ENCODE measurements around the gene U2AF2.

The U2AF2 gene

DNA sequence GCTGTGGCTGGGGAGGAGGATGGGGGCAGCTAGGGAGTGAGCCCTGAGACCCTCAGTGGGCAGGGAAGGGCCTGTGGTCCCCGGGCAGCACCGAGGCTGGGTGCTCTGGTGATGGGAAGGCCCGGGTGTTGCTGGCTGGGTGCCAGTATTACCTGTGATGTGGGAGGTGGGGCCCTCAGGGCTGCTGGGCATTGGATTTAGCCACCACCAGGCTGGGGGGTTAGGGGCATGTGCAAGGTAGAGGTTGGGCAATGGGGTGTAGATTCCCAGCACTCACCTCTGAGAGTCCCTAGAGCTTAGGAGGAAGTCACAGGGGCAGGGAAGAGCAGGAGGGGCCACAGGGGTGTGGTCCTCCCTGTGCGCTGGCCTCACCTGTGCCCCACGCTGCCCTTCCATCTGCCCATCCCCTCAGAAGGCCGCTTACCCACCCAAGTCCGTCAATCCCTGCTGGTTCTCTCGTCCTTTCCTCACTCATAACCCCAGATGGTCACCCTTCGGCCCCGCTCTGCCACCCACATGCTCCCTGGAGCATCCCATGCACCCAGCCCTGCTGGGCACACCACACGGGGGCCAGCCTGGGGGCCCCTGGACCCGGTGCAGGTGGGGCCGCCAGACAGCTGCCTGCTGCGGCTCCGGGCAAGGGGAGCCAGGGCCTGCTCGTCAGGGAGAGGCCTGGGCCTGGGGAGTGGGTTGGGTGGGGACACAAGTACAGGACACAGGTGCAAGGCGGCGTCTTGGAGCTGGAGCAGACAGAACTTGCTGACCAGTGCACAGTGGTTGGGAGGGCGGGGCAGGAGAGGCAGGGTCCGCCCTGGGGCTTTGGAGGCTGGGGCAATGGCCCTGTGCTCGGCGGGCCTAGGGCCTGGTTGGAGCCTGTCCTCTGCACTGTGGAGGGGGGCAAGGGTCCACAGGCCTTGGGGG is 32.7 kb downstream of the U2AF2 start:
- no peak for DNase-seq (ENCODE audit: extremely low read depth in 1 of 2, low read depth in 1 of 2)

DNA sequence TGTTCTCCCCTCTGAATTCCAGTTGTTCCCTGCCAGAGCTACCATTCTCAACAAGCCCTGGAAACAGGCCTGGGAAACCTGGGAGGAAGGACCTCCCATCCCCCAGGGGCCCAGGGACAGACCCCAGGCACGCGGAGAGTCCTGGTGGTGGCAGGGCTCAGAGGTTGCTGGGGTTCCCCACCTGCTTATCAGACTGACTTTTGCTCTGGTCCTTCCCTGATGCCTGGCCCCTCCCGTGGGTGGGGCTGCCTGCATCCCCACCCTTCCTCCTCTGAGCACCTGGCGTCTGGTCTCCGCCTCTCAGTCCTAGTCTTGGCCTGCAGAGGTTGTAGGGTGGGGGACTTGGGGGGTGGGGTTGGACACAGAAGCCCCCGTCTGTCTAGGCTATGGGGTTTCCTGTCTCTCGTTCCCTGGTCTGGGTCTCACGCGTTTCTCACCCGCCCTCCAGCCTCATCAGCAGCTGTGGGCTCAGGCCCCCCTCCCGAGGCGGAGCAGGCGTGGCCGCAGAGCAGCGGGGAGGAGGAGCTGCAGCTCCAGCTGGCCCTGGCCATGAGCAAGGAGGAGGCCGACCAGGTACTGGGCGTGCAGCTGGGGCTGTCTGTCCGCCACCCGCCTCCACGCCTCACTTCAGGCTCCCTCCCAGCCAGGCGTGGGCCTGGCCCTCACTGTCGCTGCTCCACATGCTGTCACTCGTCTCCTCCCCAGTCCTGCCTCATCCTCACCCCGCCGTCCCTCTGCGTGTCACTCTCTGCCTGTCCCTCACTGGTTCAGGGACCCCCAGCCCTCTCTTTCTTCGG is 33.8 kb downstream of the U2AF2 start:
- DNase-seq (ENCODE audit: extremely low read depth in 1 of 2, low read depth in 1 of 2), result no peak

DNA sequence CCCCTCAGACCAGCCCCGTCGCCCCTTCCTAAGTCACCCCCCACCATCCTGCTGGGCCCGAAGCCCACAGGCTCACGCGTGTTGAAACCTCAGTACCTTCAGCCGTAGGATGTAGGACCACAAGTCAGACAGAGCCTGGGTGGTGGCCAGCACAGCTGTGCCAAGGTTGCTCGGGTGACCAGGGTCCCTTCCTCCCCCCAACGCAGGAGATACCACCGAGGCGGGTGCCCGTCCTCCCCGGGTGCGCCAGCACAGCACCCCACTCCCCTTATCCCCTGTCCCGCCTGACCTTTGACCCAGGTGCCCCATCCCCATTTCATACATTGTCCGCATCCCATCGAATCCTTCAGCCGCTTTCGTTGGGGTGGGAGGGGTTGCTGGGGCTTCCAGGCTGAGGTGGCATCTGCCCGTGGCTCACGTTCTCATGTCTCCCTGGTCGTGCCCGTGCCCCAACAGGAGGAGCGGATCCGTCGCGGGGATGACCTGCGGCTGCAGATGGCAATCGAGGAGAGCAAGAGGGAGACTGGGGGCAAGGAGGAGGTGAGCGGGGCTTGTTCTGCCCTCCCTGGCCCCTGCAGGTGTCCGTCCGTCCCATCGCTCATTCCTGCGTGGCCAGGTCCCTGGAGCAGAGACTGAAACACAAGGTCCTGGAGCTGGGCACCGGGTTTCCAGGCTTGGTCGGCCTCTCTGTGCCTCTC is 34.7 kb downstream of the U2AF2 start:
- no peak for DNase-seq (ENCODE audit: extremely low read depth in 1 of 2, low read depth in 1 of 2)

DNA sequence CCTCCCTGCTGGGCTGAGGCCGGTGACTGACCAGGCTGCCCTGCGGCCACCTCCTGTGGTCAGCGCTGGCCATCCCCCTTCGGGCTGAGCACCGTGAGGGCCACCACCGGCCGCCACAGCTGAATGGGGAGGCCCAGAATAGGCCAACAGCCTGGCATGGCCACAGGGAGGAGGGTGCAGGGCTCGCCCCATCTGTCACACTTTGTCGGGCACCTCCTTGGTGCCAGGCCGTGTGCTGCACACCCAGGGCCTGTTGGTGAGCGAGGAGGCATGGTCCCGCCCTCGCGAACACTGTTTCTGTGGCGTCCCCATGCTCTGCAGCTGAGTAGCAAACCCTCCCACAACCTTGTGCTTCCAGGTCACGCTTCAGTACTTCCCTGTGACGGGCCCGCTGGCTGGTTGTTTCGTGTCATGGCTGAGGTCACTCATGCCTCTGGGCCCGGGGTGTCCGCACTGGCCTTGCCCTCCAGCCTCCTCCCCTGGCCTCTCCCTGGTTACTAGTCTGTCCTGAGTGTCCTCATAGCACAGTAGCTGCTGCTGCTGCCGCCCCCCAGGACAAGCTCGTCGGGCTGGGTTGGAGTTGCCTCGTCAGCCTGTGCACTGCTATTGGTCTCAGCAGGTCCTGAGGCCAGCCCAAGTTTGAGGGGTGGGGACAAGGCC is 35.4 kb downstream of the U2AF2 start:
- DNase-seq (ENCODE audit: extremely low read depth in 1 of 2, low read depth in 1 of 2), result no peak

DNA sequence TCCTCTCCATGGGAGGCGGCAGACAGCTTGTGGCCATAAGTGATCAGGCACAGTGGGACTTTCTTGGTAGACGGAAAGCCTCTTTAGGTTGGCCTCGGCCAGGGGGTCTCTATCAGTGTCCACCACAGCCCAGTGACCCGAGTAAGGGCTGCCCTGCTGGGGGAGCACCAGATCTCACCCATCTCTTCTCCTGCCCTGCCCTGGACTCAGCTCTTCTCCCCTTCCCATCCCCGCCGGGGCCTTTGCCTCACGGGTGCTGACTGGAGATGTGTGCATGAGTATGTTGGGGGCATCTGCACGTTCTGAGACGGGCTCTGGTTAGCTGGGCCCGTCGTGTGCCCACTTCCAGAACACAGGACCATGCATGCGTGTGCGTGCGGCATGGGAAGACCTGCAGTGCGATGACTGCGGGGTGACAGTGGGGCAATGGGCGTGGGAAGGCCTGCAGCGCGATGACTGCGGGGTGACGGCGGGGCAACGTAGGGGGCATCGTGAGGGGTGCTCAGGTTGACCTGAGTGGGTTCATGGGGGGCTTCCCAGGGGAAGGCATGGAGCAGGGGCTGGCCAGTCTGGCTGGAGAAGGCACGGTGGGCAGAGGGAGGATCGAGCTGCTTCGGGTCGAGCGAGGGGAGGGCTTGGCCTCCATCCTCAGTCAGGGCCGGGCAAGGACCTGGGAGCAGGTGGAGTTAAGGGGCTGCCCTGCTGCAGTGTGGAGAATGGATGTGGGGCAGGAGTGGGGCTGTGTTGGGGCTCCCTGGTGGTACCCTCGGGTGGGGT is 36.1 kb downstream of the U2AF2 start:
- no peak for DNase-seq (ENCODE audit: extremely low read depth in 1 of 2, low read depth in 1 of 2)

DNA sequence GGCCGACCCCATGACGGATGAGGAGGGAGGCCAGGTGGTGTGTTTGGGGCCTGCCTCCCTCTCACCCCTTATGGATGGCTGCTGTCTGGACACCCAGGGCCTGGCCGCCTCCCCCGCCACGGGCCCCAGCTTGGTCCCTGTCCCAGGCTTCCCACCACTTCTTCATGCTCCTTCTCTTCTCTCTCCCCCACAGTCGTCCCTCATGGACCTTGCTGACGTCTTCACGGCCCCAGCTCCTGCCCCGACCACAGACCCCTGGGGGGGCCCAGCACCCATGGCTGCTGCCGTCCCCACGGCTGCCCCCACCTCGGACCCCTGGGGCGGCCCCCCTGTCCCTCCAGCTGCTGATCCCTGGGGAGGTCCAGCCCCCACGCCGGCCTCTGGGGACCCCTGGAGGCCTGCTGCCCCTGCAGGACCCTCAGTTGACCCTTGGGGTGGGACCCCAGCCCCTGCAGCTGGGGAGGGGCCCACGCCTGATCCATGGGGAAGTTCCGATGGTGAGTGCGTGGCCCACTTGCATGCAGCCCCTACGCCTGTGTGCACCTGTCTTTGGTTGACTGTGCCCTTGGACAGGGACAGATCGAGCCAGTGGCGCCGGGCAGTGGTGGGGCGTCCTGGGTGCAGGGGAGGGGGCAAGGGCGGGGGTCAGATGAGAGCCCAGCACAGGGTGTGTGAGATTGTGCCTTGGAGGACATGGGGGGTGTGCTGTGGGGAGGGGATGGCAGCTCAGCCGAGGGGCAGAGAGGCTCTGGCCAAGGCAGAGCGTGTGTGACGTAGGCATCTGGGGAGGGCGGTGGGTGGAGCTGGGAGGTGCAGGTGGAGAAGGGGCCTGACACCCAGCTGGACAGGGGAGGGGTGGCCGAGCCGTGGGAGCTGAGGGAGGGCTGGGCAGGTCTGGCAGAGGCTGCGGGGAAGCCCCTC is 37.0 kb downstream of the U2AF2 start:
- no peak for DNase-seq (ENCODE audit: extremely low read depth in 1 of 2, low read depth in 1 of 2)

DNA sequence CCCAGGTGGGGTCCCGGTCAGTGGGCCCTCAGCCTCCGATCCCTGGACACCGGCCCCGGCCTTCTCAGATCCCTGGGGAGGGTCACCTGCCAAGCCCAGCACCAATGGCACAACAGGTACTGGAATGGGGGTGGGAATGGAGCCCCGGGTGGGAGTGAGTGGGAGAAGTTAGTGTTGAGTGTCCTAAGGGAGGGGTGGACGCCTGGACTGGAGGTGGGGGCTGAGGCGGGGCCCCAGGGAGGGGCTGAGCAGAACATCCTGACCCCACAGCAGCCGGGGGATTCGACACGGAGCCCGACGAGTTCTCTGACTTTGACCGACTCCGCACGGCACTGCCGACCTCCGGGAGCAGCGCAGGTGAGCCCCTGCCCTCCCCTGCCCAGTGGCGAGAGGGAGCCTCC is 37.8 kb downstream of the U2AF2 start:
- DNase-seq (ENCODE audit: extremely low read depth in 1 of 2, low read depth in 1 of 2), result no peak

DNA sequence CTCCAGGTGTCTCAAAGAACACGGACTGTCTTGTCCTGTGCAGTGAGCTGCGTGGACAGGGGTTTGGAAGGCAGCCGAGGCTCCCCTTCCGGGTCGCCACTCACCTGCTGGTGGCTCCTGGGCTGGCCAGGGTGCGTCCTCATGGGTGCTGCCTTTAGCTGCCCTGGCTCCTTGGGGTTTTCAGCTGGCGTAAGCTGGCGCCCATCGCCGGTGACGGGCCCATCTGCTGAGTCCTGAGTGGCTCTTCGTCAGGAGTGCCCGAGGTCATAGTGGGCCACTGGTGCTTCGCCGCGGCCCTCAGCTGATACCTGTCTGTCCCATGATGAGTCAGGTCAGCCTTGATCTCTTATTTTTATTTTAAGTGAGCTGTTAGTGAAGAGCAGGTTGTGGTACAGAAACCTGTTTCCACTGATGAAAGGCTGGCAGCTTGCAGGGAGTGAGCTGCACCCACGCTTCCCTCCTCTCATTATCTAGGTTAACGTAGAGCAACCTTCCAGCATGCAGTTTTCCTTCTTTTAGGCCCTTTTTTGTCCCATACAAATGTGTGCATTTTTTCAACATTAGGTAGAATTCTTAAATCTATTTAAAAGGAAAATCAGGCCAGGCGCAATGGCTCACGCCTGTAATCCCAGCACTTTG is 38.6 kb downstream of the U2AF2 start:
- DNase-seq (ENCODE audit: extremely low read depth in 1 of 2, low read depth in 1 of 2), result no peak

DNA sequence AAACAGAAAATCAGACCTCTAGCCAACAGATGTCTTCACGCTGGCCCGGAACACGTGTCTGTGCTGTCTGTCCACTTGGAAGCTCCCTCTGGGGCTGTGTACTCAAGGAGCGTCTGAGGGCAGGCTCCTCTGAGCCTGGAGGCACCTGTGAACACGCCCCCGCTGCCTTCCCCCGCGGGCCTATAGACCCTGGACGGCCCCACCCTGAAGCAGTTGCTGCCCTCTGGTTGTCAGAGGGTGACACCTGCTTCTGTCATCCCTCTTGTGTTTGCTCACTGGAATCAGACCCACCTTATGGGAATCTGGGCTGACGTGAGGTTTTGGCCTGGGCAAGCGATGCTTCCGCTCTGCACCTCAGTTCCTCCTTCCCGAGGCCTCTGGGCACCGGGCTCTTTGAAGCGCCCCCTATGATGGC is 39.4 kb downstream of the U2AF2 start:
- no peak for DNase-seq (ENCODE audit: extremely low read depth in 1 of 2, low read depth in 1 of 2)

DNA sequence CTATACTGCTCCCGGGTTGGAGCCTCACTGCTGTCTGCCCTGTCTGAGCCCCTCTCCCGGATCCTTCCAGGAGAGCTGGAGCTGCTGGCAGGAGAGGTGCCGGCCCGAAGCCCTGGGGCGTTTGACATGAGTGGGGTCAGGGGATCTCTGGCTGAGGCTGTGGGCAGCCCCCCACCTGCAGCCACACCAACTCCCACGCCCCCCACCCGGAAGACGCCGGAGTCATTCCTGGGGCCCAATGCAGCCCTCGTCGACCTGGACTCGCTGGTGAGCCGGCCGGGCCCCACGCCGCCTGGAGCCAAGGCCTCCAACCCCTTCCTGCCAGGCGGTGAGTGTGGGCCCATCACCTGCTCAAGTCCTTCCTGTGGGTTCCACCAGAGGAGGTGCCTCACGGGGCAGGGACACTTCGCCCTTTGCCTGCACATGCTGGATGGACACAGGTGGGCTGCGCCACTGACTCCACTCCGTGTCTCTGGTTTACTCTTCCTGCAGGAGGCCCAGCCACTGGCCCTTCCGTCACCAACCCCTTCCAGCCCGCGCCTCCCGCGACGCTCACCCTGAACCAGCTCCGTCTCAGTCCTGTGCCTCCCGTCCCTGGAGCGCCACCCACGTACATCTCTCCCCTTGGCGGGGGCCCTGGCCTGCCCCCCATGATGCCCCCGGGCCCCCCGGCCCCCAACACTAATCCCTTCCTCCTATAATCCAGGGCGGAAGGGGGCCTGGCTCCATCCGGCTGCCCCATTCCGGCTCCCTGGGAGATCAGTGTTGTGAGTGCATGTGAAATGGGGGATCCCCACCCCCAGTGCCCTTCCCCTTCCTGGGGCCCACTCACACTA is 40.0 kb downstream of the U2AF2 start:
- DNase-seq (ENCODE audit: extremely low read depth in 1 of 2, low read depth in 1 of 2), result no peak

DNA sequence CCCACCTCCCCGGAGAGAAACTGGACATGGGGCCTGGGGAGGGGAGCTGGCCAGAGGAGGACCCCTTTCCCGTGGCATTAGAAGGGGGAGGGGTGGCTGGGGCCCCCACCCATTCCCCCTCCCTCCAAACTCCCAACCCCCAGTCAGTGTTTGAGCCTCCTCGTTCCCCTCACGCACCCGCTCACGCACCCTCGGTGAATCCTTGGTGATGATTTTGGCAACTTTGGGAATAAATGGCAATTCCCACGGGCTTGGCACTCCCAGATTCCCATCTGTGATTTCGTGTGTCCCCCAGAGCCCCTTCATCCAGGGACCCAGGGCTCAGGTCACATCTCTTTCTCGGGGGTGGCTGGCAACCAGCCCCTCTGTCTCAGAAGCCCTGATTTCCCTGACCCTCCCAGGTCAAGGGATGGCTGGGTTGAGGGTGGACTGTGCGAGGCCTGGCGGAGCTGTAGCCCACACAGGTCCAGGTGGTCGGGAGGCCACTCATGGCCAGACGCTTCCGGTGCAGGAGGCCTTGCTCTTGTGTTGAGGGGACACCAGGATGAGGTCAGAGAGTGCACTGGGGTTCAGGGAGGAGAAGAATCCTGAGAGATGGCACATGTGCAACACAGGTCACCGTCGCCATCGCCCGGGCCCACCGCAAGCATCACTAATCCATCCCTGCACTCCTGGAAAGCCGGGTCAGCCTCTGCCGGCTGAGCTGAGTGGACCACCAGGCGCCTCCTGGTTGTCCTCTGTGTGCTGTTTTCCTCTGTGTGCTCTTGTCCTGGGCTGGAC is 40.9 kb downstream of the U2AF2 start:
- no peak for DNase-seq (ENCODE audit: extremely low read depth in 1 of 2, low read depth in 1 of 2)

DNA sequence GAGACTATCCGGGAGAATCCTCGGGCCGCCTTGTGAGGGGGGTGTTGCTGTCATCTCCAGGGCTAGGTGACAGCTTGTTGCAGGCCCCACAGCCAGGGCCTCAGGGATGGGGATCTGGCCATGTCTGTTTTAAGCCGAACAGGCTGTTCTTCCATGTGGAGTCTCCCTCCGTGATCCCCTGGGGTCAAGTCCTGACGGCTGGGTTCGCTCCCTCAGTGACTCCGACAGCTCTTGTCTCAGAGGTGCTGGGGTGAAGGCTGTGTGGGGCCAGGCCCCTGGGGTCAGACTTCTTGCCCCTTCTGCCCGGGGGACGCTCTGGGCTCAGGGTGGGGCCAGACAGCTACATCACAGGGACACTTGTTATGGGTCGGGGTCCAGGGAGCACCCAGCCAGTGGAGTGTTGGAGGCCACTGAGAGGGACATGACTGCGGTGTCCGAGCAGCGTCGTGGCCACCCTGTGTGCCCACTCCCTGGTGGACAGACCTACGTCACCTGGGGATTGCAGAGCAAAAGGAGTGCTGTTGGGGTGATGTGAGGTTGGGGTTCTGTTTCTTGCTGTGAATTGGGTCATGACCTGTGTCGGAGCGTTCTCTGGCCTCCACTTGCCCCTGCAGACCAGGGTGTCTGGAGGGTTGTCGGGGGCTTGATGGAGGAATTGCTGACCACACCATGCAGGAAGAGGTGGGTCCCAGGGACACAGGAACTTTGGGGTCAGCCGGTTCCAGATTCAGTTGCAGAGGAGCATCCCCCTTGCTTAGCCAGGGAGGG is 41.6 kb downstream of the U2AF2 start:
- no peak for DNase-seq (ENCODE audit: extremely low read depth in 1 of 2, low read depth in 1 of 2)

DNA sequence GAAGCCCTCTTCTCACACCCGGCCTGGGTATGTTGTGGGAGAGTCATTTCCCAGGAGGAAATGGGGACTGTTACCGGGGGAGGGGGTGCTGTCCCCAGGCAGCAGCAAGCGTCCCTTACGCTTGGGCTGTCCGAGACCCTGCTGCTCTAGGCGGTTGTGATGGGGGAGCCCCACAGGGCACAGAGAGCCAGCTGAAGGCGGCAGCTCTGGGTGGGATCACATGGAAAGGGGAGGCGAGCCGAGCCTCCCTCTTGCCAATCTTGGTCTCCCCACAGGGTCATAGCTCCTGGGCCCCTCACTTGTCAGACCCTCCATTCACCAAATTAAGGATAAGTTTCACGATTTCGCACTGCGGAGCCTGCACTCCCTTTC is 42.2 kb downstream of the U2AF2 start:
- DNase-seq (ENCODE audit: extremely low read depth in 1 of 2, low read depth in 1 of 2), result no peak

DNA sequence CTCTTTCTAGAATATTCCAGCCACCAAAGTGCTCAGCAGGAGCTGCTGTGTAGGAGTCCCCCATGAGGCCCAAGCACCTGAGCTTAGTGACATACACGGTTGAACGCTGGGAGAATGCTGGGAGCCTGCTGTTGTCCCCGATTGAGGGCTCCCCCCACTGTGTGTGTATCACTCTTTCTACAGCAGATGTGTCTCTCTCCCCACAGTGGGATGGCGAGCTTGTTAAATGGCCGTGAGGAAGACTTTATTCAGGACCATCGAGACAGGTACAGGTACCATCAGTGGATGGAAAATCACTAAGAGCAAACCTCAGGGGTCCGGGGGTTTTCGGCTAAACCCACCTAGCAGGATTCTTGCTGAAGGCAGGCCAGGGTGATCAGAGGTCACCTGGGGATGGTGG is 42.9 kb downstream of the U2AF2 start:
- DNase-seq (ENCODE audit: extremely low read depth in 1 of 2, low read depth in 1 of 2), result no peak

DNA sequence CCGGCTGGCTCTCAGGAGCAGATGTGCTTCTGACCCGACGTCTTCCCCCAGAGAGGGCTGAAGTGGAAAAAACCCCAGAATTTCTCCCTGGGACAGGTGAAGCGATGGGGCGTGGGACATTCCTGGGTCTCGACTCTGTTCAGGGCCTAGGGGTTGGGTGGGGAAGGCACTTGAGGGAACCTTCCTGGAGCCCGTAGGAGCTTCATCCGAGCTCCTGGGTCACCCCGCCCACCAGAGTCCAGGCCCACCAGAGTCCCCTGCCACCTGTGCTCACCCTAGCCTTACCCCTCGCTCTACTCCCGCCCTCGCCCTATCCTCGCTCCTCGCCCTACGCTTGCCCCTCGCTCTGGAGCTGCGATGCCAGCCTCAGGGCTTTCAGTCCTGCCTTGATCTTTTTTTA is 43.4 kb downstream of the U2AF2 start:
- no peak for DNase-seq (ENCODE audit: extremely low read depth in 1 of 2, low read depth in 1 of 2)

DNA sequence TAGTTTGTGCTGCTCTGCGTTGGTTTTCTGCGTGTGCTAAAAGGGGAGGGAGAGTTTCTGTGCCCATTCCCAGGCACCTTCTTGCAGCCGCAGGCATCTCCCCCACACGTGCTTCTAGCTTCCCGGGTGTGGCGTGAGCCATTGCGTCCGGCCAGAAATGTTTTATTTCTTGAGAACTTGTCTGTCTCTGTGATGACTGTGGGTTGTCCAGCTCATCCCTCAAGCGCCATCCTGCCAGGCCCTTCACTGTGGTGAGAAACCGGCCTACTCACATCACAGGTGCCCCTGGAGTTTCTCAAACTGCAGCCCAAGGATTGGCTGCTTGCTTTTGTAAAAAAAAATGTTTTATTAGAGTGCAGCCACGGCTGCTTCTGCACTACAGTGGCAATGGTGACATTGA is 44.4 kb downstream of the U2AF2 start:
- DNase-seq (ENCODE audit: extremely low read depth in 1 of 2, low read depth in 1 of 2), result no peak

Measured in stimulated activated CD8-positive, alpha-beta memory T cell treated with anti-CD3 and anti-CD28 coated beads, Interleukin-7, amount 100 ng/mL, for 48 hours (primary cell).